SU-DHL-6 (cell line): ENCODE measurements around the gene PCDHA9.

Source experiments
- CTCF ChIP-seq: fragments of 200-600 bp; sonication (generic); IDR thresholded peaks from one replicate; pipeline ENCODE4 v1.5.1; 2017; ENCODE audit warnings: antibody characterized with exemption, mild to moderate bottlenecking, low read length, moderate library complexity; ENCODE audit not compliant: insufficient read depth, poor library complexity, severe bottlenecking
- EZH2phosphoT487 ChIP-seq: fragments of 200-600 bp; sonication (generic), shearing (Covaris generic); conservative IDR thresholded peaks from 2 replicates; pipeline ENCODE4 v1.6.1; 2018; ENCODE audit warnings: mild to moderate bottlenecking, antibody characterized with exemption, low read length, moderate library complexity, mixed read lengths

- TF ChIP-seq CTCF (no peak), EZH2phosphoT487 (no peak)
These were observed 20.3 kb upstream of the PCDHA9 start, which contains the start of gene PCDHA6 for GRCh38 chr5:140827704-140828361.
